Measurements from ENCODE around the gene NDUFS7. TPM values are rescaled to one million over a fixed set of nuclear protein-coding genes. Genes with fewer than 3 reads are reported as not detected.

Gene NDUFS7
- total RNA-seq, 1 donor from 2014 or later: 84.3 TPM

DNA sequence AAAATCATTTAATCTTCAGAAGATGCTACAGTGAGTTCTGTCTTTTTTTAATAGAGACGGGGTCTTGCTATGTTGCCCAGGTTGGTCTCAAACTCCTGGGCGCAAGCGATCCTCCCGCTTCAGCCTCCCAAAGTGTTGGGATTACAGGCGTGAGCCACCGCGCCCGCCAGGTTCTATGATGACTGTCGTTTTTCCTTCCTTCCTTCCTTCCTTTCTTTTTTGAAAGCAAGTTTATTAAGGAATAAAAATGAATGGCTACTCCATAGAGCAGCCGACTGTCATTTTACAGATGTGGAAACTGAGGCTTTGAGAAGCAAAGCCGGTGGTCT is 18.1 kb downstream of the NDUFS7 start:
- intact Hi-C loops (cut with micrococcal nuclease): loop anchor here (10.0 kb wide), 1 partner anchor 717 kb away; no protein-coding TSS in a partner anchor
- no peak overlapping the region for H3K27ac Mint-ChIP-seq
- POLR2A ChIA-PET: no interaction called here

GRCh38 chr19:1402411-1403070 is 18.8 kb downstream of the NDUFS7 start:
- peaks cover 6% of the 10 kb centered on the region for H3K27me3 Mint-ChIP-seq
- H3K4me1 Mint-ChIP-seq: peaks cover 20% of the 10 kb centered on the region
- intact Hi-C loops (cut with micrococcal nuclease): loop anchor here (10.0 kb wide), 1 partner anchor 718 kb away; no protein-coding TSS in a partner anchor
- POLR2A ChIA-PET: interaction anchor here (0.5 to 1.5 kb wide), 7 partner anchors 19 to 1055 kb away, joined by 3 to 9 read pairs (median 5); partner anchors contain the start of genes CIRBP, LMNB2 and NDUFS7
- H3K9me3 Mint-ChIP-seq: no peaks in the 10 kb centered on the region
- H3K36me3 Mint-ChIP-seq (ENCODE audit: low read depth): no peaks in the 10 kb centered on the region
- peak overlapping the region; percentile 25 for H3K4me3 Mint-ChIP-seq
- CTCF ChIA-PET: interaction anchor here (1.1 to 1.3 kb wide), 2 partner anchors 42 to 123 kb away, joined by 3 to 4 read pairs; no protein-coding TSS in a partner anchor
- H3K27ac Mint-ChIP-seq: no peak overlapping the region
- DNase-seq (no peak), ATAC-seq (ENCODE audit: low read depth) (no peak)
- no peak for TF ChIP-seq CTCF (IDR thresholded peaks at IDR 0.05)

More for the DNA sequence above, 18.1 kb downstream of the NDUFS7 start:
- no peak for DNase-seq
- Mint-ChIP-seq H3K4me3 (peak overlapping the region; percentile 64), H3K9me3 (no peaks in the 10 kb centered on the region), H3K27me3 (peaks cover 6% of the 10 kb centered on the region), H3K4me1 (peaks cover 20% of the 10 kb centered on the region), H3K36me3 (ENCODE audit: low read depth) (no peaks in the 10 kb centered on the region)
- TF ChIP-seq CTCF (IDR thresholded peaks at IDR 0.05): no peak
- CTCF ChIA-PET: no interaction called here
- ATAC-seq (ENCODE audit: low read depth): no peak

DNA sequence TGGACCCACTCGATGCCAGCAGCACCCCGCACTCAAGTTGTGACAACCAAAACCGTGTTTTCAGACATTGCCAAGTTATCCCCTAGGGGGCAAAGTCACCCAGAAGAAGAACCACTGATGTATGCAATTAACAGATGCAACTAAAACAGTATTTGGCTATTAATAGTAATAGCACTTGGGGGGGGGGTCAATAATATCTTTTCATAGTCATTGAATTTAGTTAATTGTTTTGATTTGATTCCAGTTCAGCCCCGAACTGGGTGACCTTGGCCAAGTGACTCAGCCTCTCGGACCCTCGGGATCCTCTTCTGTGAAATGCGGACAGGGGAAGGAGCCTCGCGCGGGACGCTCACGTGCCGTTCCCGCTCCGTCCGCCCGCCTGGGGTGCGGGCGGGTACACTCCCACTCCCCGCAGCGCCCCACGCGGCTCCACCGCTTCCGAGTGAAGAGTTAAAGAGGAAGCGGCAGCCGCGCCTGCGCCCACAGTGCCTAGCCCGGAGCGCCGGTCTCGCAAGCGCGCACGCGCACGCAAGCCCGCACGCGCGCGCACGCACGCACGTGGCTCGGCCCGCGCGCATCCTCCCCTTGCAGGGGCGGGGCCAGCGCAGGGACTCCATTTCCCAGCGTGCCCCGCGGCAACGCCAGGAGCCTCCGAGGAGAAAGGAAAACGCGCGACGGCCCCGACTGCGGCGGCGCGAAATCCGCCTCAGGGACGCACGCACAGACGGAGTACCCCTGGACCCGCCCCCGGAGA is 23.2 kb downstream of the NDUFS7 start:
- intact Hi-C loops (cut with micrococcal nuclease): loop anchor here (1.0 to 10.0 kb wide), 10 partner anchors 24 to 834 kb away; partner anchors contain the start of genes BSG, C19orf25, CIRBP and MBD3
- Mint-ChIP-seq H3K36me3 (ENCODE audit: low read depth) (peaks cover 24% of the 10 kb centered on the region), H3K27me3 (peaks cover 6% of the 10 kb centered on the region), H3K9me3 (no peaks in the 10 kb centered on the region), H3K4me3 (peak overlapping the region; percentile 78), H3K27ac (peak overlapping the region; percentile 84), H3K4me1 (peaks cover 46% of the 10 kb centered on the region)
- POLR2A ChIA-PET: no interaction called here
- no peak for TF ChIP-seq CTCF (IDR thresholded peaks at IDR 0.05)
- DNase-seq: peak; percentile 100
- ATAC-seq (ENCODE audit: low read depth): peak; percentile 82
- CTCF ChIA-PET: interaction anchor here (1.4 kb wide), 1 partner anchor 163 kb away, joined by 6 read pairs; no protein-coding TSS in a partner anchor

GRCh38 chr19:1407528-1408299 is 24.0 kb downstream of the NDUFS7 start, which contains the start of gene DAZAP1:
TSS of gene DAZAP1 (plus strand) at chr19:1407586. CDS start at chr19:1407774, 188 bp downstream.
- no peaks in the 10 kb centered on the region for H3K9me3 Mint-ChIP-seq
- peaks cover 47% of the 10 kb centered on the region for H3K4me1 Mint-ChIP-seq
- intact Hi-C loops (cut with micrococcal nuclease): loop anchor here (1.0 to 10.0 kb wide), 11 partner anchors 24 to 835 kb away; partner anchors contain the start of genes BSG, C19orf25, CIRBP and MBD3
- CTCF ChIA-PET: no interaction called here
- ATAC-seq (ENCODE audit: low read depth) (no peak), DNase-seq (no peak)
- H3K27ac Mint-ChIP-seq: peak within 1 kb of the TSS; percentile 84
- H3K36me3 Mint-ChIP-seq (ENCODE audit: low read depth): peaks cover 26% of the 10 kb centered on the region
- no peak for TF ChIP-seq CTCF (IDR thresholded peaks at IDR 0.05)
- POLR2A ChIA-PET: interaction anchor here (1.2 kb wide), 1 partner anchor 155 kb away, joined by 4 read pairs; no protein-coding TSS in a partner anchor
- H3K4me3 Mint-ChIP-seq: peak within 1 kb of the TSS; percentile 88
- H3K27me3 Mint-ChIP-seq: peaks cover 4% of the 10 kb centered on the region
